ENCODE results near the gene TENM3.

DNA sequence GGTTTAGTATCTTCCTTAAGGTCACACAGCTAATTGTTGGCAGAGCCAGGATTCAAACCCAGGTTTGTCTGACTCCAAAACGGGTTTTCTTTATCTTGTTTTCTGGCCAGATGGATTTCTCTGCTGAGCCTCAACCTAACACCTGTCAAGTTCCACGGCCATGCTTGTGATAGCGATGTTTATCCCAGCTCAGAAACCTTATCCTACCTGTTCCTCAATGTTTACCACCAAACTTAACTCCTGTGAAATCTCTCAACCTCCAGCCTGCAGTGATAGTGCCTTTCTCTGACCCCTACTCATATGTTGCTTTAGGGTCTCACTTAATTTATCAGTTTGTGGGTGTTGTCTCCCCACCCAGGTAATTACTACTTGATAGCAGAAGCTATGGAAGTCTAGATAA is 428.0 kb downstream of the TENM3 start:
- TF ChIP-seq, protein P1, sequence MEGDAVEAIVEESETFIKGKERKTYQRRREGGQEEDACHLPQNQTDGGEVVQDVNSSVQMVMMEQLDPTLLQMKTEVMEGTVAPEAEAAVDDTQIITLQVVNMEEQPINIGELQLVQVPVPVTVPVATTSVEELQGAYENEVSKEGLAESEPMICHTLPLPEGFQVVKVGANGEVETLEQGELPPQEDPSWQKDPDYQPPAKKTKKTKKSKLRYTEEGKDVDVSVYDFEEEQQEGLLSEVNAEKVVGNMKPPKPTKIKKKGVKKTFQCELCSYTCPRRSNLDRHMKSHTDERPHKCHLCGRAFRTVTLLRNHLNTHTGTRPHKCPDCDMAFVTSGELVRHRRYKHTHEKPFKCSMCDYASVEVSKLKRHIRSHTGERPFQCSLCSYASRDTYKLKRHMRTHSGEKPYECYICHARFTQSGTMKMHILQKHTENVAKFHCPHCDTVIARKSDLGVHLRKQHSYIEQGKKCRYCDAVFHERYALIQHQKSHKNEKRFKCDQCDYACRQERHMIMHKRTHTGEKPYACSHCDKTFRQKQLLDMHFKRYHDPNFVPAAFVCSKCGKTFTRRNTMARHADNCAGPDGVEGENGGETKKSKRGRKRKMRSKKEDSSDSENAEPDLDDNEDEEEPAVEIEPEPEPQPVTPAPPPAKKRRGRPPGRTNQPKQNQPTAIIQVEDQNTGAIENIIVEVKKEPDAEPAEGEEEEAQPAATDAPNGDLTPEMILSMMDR (IDR thresholded peaks at IDR 0.05) = no peak
- TF ChIP-seq, protein P2, sequence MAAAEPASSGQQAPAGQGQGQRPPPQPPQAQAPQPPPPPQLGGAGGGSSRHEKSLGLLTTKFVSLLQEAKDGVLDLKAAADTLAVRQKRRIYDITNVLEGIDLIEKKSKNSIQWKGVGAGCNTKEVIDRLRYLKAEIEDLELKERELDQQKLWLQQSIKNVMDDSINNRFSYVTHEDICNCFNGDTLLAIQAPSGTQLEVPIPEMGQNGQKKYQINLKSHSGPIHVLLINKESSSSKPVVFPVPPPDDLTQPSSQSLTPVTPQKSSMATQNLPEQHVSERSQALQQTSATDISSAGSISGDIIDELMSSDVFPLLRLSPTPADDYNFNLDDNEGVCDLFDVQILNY (CRISPR knock-in tag; IDR thresholded peaks at IDR 0.05) = no peak
- TF ChIP-seq PREB (CRISPR knock-in tag; IDR thresholded peaks at IDR 0.05; ENCODE audit: borderline replicate concordance) (no peak), SP1 (CRISPR knock-in tag; conservative IDR thresholded peaks at IDR 0.05) (no peak), E2F1 (CRISPR knock-in tag; IDR thresholded peaks at IDR 0.05) (no peak), RORB (CRISPR knock-in tag; IDR thresholded peaks at IDR 0.05) (no peak), ZNF416 (CRISPR knock-in tag; IDR thresholded peaks at IDR 0.05) (no peak), IRF2 (CRISPR knock-in tag; IDR thresholded peaks at IDR 0.05; ENCODE audit: borderline replicate concordance, low read depth) (no peak), ZNF232 (CRISPR knock-in tag; IDR thresholded peaks at IDR 0.05) (no peak), TP53 (CRISPR knock-in tag; IDR thresholded peaks at IDR 0.05) (no peak), NFYB (CRISPR knock-in tag; conservative IDR thresholded peaks at IDR 0.05; ENCODE audit: low read depth) (no peak)
- TF ChIP-seq, protein P3, sequence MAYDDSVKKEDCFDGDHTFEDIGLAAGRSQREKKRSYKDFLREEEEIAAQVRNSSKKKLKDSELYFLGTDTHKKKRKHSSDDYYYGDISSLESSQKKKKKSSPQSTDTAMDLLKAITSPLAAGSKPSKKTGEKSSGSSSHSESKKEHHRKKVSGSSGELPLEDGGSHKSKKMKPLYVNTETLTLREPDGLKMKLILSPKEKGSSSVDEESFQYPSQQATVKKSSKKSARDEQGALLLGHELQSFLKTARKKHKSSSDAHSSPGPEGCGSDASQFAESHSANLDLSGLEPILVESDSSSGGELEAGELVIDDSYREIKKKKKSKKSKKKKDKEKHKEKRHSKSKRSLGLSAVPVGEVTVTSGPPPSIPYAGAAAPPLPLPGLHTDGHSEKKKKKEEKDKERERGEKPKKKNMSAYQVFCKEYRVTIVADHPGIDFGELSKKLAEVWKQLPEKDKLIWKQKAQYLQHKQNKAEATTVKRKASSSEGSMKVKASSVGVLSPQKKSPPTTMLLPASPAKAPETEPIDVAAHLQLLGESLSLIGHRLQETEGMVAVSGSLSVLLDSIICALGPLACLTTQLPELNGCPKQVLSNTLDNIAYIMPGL (CRISPR knock-in tag; IDR thresholded peaks at IDR 0.05) = no peak
- TF ChIP-seq, protein P4, sequence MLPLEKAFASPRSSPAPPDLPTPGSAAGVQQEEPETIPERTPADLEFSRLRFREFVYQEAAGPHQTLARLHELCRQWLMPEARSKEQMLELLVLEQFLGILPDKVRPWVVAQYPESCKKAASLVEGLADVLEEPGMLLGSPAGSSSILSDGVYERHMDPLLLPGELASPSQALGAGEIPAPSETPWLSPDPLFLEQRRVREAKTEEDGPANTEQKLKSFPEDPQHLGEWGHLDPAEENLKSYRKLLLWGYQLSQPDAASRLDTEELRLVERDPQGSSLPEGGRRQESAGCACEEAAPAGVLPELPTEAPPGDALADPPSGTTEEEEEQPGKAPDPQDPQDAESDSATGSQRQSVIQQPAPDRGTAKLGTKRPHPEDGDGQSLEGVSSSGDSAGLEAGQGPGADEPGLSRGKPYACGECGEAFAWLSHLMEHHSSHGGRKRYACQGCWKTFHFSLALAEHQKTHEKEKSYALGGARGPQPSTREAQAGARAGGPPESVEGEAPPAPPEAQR (CRISPR knock-in tag; IDR thresholded peaks at IDR 0.05) = no peak
- TF ChIP-seq, protein P5, sequence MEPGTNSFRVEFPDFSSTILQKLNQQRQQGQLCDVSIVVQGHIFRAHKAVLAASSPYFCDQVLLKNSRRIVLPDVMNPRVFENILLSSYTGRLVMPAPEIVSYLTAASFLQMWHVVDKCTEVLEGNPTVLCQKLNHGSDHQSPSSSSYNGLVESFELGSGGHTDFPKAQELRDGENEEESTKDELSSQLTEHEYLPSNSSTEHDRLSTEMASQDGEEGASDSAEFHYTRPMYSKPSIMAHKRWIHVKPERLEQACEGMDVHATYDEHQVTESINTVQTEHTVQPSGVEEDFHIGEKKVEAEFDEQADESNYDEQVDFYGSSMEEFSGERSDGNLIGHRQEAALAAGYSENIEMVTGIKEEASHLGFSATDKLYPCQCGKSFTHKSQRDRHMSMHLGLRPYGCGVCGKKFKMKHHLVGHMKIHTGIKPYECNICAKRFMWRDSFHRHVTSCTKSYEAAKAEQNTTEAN (CRISPR knock-in tag; IDR thresholded peaks at IDR 0.05) = no peak
